ENCODE data around the gene NSRP1.
"Not testable (repeated sequence)": the region's sequence is repeated elsewhere in the genome, so short reads cannot be mapped to it uniquely, and the experiment has no call there.

NSRP1 gene

DNA sequence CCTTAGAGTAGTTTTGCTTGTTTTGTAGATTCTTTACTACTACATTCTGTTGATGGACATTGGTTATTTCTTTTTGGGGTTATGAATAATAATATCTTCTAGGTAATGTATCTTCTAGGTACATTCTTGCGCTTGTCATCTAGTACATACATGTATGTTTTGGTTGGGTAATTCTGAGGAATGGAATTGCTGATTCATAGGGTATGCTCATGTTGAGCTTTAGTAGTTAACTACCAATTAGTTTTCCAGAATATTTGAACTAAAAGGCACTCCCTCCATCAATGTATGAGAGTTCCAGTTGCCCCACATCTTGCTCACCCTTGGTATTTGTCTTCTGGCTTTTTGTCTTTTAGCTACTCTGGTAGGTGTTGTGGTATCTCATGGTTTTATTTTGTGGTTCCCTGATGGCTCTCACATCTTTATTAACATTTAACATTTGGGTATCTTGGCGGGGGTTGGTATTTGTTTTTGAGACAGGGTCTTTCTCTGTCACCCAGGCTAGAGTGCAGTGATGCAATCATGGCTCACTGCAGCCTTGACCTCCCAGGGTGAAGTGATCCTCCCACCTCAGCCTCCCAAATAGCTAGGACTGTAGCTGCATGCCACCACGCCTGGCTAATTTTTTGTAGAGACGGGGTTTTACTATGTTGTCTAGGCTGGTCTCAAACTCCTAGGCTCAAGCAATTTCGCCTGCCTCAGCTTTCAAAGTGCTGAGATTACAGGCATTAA, 71.8 kb downstream of the NSRP1 start:
- no peak overlapping the region for H3K4me3 ChIP-seq (ENCODE audit: control insufficient read depth, low read depth, low read length)
- TF ChIP-seq, protein P1, sequence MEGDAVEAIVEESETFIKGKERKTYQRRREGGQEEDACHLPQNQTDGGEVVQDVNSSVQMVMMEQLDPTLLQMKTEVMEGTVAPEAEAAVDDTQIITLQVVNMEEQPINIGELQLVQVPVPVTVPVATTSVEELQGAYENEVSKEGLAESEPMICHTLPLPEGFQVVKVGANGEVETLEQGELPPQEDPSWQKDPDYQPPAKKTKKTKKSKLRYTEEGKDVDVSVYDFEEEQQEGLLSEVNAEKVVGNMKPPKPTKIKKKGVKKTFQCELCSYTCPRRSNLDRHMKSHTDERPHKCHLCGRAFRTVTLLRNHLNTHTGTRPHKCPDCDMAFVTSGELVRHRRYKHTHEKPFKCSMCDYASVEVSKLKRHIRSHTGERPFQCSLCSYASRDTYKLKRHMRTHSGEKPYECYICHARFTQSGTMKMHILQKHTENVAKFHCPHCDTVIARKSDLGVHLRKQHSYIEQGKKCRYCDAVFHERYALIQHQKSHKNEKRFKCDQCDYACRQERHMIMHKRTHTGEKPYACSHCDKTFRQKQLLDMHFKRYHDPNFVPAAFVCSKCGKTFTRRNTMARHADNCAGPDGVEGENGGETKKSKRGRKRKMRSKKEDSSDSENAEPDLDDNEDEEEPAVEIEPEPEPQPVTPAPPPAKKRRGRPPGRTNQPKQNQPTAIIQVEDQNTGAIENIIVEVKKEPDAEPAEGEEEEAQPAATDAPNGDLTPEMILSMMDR (IDR thresholded peaks at IDR 0.05; ENCODE audit: control insufficient read depth, insufficient read depth, low read depth, low read length, missing control alignments) = no peak
- no peak for DNase-seq (ENCODE audit: low read depth)

DNA sequence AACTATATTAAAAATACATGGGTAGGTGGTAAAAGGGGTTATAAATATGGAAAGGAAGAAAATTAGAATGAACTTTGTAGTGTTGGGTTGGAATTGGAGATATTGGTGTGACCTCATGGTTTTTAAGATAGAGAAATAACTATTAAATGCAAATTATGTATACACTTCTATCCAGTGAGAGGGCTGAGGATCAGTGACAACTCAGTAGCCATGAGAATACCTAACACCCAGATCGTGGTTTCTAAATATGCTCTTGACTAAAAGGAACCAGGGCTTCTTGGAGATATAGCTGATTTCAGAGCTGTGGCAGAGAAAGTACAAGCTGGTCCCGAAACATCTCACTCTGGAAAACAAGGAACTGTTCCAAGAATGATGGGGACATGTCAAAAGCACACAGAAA, 74.5 kb downstream of the NSRP1 start:
- no peak overlapping the region for H3K4me3 ChIP-seq (ENCODE audit: control insufficient read depth, low read depth, low read length)
- no peak for DNase-seq (ENCODE audit: low read depth)
- TF ChIP-seq, protein P1 (IDR thresholded peaks at IDR 0.05; ENCODE audit: control insufficient read depth, insufficient read depth, low read depth, low read length, missing control alignments) = no peak

DNA sequence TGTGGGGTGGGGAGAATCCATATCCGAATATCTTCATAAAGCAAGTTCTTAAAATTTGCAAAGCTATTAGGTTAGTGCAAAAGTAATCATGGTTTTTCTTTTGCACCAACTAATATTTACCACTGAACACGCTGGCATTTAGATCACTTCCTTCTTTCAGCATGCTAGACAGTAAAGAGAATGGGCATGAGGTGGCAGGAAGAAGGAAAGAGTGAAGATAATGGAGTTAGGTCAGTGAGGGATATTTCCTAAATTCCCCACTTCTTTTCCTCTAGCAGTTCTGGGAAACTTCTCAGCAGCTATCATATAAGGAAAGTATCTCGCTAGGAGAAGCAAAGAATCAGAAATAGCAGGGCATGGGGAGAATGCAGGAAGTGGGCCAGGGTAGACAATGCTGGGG, 79.9 kb downstream of the NSRP1 start:
- TF ChIP-seq, protein P1 (IDR thresholded peaks at IDR 0.05; ENCODE audit: control insufficient read depth, insufficient read depth, low read depth, low read length, missing control alignments) = no peak
- DNase-seq (ENCODE audit: low read depth) = no peak
- no peak overlapping the region for H3K4me3 ChIP-seq (ENCODE audit: control insufficient read depth, low read depth, low read length)

DNA sequence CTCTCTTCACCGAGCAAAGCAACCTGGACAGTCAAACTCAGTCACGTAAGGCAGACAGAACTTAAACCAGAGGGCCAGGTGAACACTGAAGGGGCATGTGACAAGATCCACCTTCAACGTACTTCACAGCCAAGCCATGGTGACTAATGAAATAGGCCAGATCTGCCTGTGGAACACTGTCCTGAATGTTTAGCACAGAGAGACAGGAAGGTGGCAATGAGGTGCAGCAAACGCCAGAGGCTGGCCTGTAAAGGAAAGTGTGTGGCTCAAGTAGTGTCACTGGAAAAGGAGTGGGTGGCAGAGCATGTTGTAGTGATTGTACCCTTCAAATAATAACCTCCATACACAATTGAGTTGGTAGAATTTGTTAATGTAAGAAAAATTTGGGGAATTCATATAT, 80.8 kb downstream of the NSRP1 start:
- no peak overlapping the region for H3K4me3 ChIP-seq (ENCODE audit: control insufficient read depth, low read depth, low read length)
- TF ChIP-seq, protein P1 (IDR thresholded peaks at IDR 0.05; ENCODE audit: control insufficient read depth, insufficient read depth, low read depth, low read length, missing control alignments) = no peak

DNA sequence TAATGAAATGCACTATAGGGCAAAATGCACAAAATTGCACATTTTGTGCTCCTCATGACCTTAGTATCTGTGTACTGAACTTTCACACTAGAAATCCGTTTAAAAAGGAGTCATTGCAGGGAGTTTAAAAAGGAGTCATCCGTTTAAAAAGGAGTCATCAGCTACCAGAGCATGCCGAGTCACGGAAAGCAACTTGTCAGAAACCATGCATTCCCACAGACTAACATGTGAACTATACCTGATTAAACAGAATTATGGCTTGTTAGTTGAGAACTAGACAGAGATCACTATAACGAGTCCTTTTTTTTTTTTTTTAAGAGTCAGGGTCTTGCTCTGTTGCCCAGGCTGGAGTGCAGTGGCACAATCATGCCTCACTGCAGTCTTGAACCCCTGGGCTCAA, 83.0 kb downstream of the NSRP1 start:
- H3K4me3 ChIP-seq (ENCODE audit: control insufficient read depth, low read depth, low read length) = no peak overlapping the region
- DNase-seq (ENCODE audit: low read depth) = no peak
- TF ChIP-seq, protein P1 (IDR thresholded peaks at IDR 0.05; ENCODE audit: control insufficient read depth, insufficient read depth, low read depth, low read length, missing control alignments) = no peak

More for the DNA sequence above, 80.8 kb downstream of the NSRP1 start:
- DNase-seq (ENCODE audit: low read depth) = no peak

DNA sequence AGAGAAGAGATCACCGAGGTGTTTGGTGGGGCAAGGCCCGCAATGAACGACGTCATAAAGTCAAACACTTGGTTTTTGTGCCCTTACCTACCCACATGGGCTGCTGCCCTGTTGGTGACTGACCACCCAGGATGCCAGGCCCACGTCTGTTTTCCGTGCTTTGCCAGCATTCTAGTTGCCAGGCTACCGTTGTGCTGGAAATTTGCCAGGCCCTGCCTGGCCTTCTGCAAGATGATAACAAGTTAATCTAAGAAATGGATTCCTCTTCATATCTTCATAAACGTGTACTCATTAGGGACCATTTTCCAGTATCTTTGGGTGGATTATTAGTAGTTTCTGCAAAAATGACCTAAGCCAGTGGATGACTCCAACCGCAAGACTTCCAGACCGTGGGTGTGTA, 83.5 kb downstream of the NSRP1 start:
- no peak for DNase-seq (ENCODE audit: low read depth)
- TF ChIP-seq, protein P1 (IDR thresholded peaks at IDR 0.05; ENCODE audit: control insufficient read depth, insufficient read depth, low read depth, low read length, missing control alignments) = no peak

DNA sequence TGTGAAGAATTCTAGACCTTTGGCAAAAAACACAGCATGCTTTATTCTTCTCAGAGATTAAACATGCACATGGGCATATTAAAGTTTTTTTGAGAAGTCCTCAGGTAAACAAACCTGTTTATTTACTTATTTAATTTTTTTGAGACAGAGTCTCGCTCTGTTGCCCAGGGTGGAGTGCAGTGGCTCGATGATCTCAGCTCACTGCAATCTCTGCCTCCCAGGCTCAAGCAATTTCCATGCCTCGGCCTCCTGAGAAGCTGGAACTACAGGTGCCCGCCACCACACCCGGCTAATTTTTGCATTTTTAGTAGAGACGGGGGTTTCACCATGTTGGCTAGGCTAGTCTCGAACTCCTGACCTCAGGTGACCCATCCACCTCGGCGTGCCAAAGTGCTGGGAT, 84.0 kb downstream of the NSRP1 start:
- not testable (repeated sequence) for DNase-seq (ENCODE audit: low read depth); H3K4me3 ChIP-seq (ENCODE audit: control insufficient read depth, low read depth, low read length)

More for the DNA sequence above, 83.5 kb downstream of the NSRP1 start:
- no peak overlapping the region for H3K4me3 ChIP-seq (ENCODE audit: control insufficient read depth, low read depth, low read length)

All from AG09309 (cell line).